Endodermal cell (in vitro differentiated cells): ENCODE results near the gene AGTRAP. TPM values are rescaled to one million over a fixed set of nuclear protein-coding genes. Genes with fewer than 3 reads are reported as not detected.

Experiments
- DNase-seq: peaks from one replicate; pipeline ENCODE4 v3.0.0-alpha.2; 2017
- H3K27ac ChIP-seq: 2 replicates; pipeline ENCODE4 v1.5.1; 2013; ENCODE audit warnings: mild to moderate bottlenecking, low read depth, low read length, moderate library complexity
- H3K27me3 ChIP-seq: 2 replicates; pipeline ENCODE4 v1.6.1; 2013; ENCODE audit warnings: mild to moderate bottlenecking, low read length, moderate library complexity; ENCODE audit not compliant: insufficient read depth, control insufficient read depth, poor library complexity, severe bottlenecking
- H3K36me3 ChIP-seq: 2 replicates; pipeline ENCODE4 v1.7.0; 2013; ENCODE audit warnings: mild to moderate bottlenecking, low read length, moderate library complexity; ENCODE audit not compliant: control insufficient read depth, insufficient read depth
- H3K4me1 ChIP-seq: one replicate; pipeline ENCODE4 v1.7.0; 2013; ENCODE audit warnings: low read length; ENCODE audit not compliant: control insufficient read depth, insufficient read depth
- H3K4me3 ChIP-seq: 2 replicates; pipeline ENCODE4 v1.5.1; 2013; ENCODE audit warnings: mild to moderate bottlenecking, low read length, moderate library complexity
- H3K9ac ChIP-seq: 2 replicates; pipeline ENCODE4 v1.6.1; 2013; ENCODE audit warnings: mild to moderate bottlenecking, low read length, moderate library complexity; ENCODE audit not compliant: poor library complexity, severe bottlenecking; ENCODE audit errors: extremely low read depth
- H3K9me3 ChIP-seq: 2 replicates; pipeline ENCODE4 v1.6.1; 2013; ENCODE audit warnings: mild to moderate bottlenecking, low read length, moderate library complexity; ENCODE audit not compliant: control insufficient read depth
- H3K27ac Mint-ChIP-seq: 2 replicates; pipeline ENCODE4 v1.8.0; 2020; ENCODE audit warnings: mixed read lengths
- H3K27me3 Mint-ChIP-seq: 2 replicates; pipeline ENCODE4 v1.8.0; 2021; ENCODE audit warnings: mild to moderate bottlenecking, mixed read lengths; ENCODE audit not compliant: insufficient read depth
- H3K36me3 Mint-ChIP-seq: 2 replicates; pipeline ENCODE4 v1.8.0; 2020; ENCODE audit warnings: low read depth, mixed read lengths
- H3K4me1 Mint-ChIP-seq: 2 replicates; pipeline ENCODE4 v1.8.0; 2020; ENCODE audit warnings: mixed read lengths
- H3K4me3 Mint-ChIP-seq: 2 replicates; pipeline ENCODE4 v1.8.0; 2020; ENCODE audit warnings: mild to moderate bottlenecking, moderate library complexity, mixed read lengths
- H3K9me3 Mint-ChIP-seq: 2 replicates; pipeline ENCODE4 v1.8.0; 2020; ENCODE audit warnings: mild to moderate bottlenecking, mixed read lengths
- WGBS, 2 experiments: methylation state at CpG; one replicate each; pipeline versions ENCODE4 v1.1.5 to v1.1.7; 2013; ENCODE audit warnings: missing lambda C conversion rate in 2 of 2, mixed read lengths in 1 of 2; ENCODE audit not compliant: insufficient coverage in 1 of 2, insufficient read length in 1 of 2; 5-methylcytosine and 5-hydroxymethylcytosine counted together
- total RNA-seq, 2 donors: library from RNA; stranded (reverse); fragmentation: NEBNext Ultra II Directional in 1 of 2; extraction: Animal tissue kit (Norgen Biotek cat#: 25700) in 1 of 2; gene quantifications; 2 replicates in 1 of 2; 3 replicates in 1 of 2; pipeline ENCODE4 v1.2.1, GENCODE V29; 2021
- TF ChIP-seq, protein P1 (sequence below): fragments of 200-600 bp; sonication (generic); conservative IDR thresholded peaks from 2 replicates; pipeline ENCODE4 v1.5.0; 2021; ENCODE audit warnings: antibody characterized with exemption, mild to moderate bottlenecking

The AGTRAP gene
- total RNA-seq, 2 donors from 2014 or later: 71.3 to 81.2 TPM

GRCh38 chr1:11731691-11732283 lies 4.1 kb upstream of the AGTRAP start:
- H3K4me1 Mint-ChIP-seq: peaks cover 22% of the 10 kb centered on the region

GRCh38 chr1:11733306-11733705 lies 2.6 kb upstream of the AGTRAP start:
- Histone ChIP-seq H3K27ac (no peak overlapping the region), H3K4me3 (no peak overlapping the region), H3K36me3 (no peaks in the 10 kb centered on the region), H3K9me3 (no peaks in the 10 kb centered on the region), H3K4me1 (no peaks in the 10 kb centered on the region), H3K27me3 (no peaks in the 10 kb centered on the region), H3K9ac (no peak overlapping the region)
- DNase-seq: no peak
- WGBS, 2 experiments: 79 to 89% methylated on average over 2 to 3 of the region's 3 CpGs
- peaks cover 1% of the 10 kb centered on the region for H3K27me3 Mint-ChIP-seq
- no peak overlapping the region for H3K4me3 Mint-ChIP-seq
- TF ChIP-seq, protein P1, sequence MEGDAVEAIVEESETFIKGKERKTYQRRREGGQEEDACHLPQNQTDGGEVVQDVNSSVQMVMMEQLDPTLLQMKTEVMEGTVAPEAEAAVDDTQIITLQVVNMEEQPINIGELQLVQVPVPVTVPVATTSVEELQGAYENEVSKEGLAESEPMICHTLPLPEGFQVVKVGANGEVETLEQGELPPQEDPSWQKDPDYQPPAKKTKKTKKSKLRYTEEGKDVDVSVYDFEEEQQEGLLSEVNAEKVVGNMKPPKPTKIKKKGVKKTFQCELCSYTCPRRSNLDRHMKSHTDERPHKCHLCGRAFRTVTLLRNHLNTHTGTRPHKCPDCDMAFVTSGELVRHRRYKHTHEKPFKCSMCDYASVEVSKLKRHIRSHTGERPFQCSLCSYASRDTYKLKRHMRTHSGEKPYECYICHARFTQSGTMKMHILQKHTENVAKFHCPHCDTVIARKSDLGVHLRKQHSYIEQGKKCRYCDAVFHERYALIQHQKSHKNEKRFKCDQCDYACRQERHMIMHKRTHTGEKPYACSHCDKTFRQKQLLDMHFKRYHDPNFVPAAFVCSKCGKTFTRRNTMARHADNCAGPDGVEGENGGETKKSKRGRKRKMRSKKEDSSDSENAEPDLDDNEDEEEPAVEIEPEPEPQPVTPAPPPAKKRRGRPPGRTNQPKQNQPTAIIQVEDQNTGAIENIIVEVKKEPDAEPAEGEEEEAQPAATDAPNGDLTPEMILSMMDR: no peak
- H3K9me3 Mint-ChIP-seq: no peaks in the 10 kb centered on the region
- peaks cover 28% of the 10 kb centered on the region for H3K4me1 Mint-ChIP-seq
- no peak overlapping the region for H3K27ac Mint-ChIP-seq
- no peaks in the 10 kb centered on the region for H3K36me3 Mint-ChIP-seq

More at GRCh38 chr1:11731691-11732283, 4.1 kb upstream of the AGTRAP start:
- Mint-ChIP-seq H3K36me3 (no peaks in the 10 kb centered on the region), H3K9me3 (no peaks in the 10 kb centered on the region), H3K27me3 (peaks cover 1% of the 10 kb centered on the region), H3K27ac (peak overlapping the region; percentile 41), H3K4me3 (no peak overlapping the region)
- no peaks in the 10 kb centered on the region for H3K36me3 ChIP-seq
- H3K27ac ChIP-seq: peak overlapping the region; percentile 79
- H3K9ac ChIP-seq: no peak overlapping the region
- H3K4me1 ChIP-seq: no peaks in the 10 kb centered on the region
- H3K4me3 ChIP-seq: no peak overlapping the region
- H3K27me3 ChIP-seq: no peaks in the 10 kb centered on the region
- WGBS, 2 experiments: 47 to 60% methylated on average over 14 to 16 of the region's 17 CpGs
- peak; percentile 80 for DNase-seq
- no peaks in the 10 kb centered on the region for H3K9me3 ChIP-seq
- TF ChIP-seq, protein P1: no peak

- Histone ChIP-seq H3K9ac (no peak overlapping the region), H3K4me3 (peak overlapping the region; percentile 91)
- H3K4me1 Mint-ChIP-seq: peaks cover 17% of the 10 kb centered on the region
Measured at GRCh38 chr1:11735531-11735853, 444 bp upstream of the AGTRAP start.

More at GRCh38 chr1:11735531-11735853, 444 bp upstream of the AGTRAP start:
- DNase-seq: no peak
- Histone ChIP-seq H3K27me3 (no peaks in the 10 kb centered on the region), H3K9me3 (no peaks in the 10 kb centered on the region), H3K36me3 (no peaks in the 10 kb centered on the region), H3K27ac (peak overlapping the region; percentile 57), H3K4me1 (no peaks in the 10 kb centered on the region)
- H3K27ac Mint-ChIP-seq: peak overlapping the region; percentile 93
- H3K36me3 Mint-ChIP-seq: no peaks in the 10 kb centered on the region
- 46 to 53% methylated on average over 2 to 4 of the region's 4 CpGs for WGBS, 2 experiments
- TF ChIP-seq, protein P1: no peak
- no peaks in the 10 kb centered on the region for H3K9me3 Mint-ChIP-seq
- peak overlapping the region; percentile 91 for H3K4me3 Mint-ChIP-seq
- peaks cover 1% of the 10 kb centered on the region for H3K27me3 Mint-ChIP-seq
